ENCODE measurements around the gene PGBD4. TPM values are rescaled to one million over a fixed set of nuclear protein-coding genes. Genes with fewer than 3 reads are reported as not detected.

PGBD4 gene
- total and polyA plus RNA-seq, 4 experiments from 2014 or later: 0.37 to 4.9 (median 2.7) TPM

DNA sequence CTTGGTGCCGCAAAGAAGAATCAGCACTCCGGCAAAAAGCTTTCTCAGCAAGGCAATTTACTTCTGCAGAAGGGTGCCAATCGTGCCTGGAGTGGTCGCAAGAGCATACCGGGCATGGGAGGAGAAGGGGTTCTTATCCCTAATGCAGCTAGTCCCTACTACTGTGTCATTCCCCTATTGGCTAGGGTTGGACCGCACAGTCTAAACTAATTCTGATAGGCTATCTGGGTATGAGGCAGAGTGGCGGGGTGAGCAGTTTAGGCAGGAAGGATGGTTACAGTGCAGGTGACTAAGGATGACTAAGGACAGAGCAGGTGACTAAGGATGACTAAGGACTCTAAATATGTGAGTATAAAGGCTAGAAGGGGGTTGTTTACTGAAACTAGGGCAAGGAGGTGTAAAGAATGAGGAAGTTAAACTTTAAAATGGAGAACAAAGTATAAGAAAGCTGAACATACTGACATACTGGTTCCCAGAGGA, 52.9 kb downstream of the PGBD4 start:
- ChIA-PET POLR2A (ENCODE audit: partially characterized antibody) (no interaction called here), CTCF (ENCODE audit: partially characterized antibody) (interaction anchor here (2.0 kb wide), 1 partner anchor 55 kb away, joined by 6 read pairs; the partner anchor contains the start of gene KATNBL1)
- peaks cover 0 to 42% (median 20%) of the 10 kb centered on the region in 8 donors for H3K9me3 Mint-ChIP-seq
- H3K27ac Mint-ChIP-seq: peak overlapping the region in 2 of 7 donors; percentile 32 to 48
- no peaks in the 10 kb centered on the region for H3K27me3 ChIP-seq (ENCODE audit: insufficient read depth, low read length)
- no peak overlapping the region for H3K4me3 Mint-ChIP-seq
- H3K4me1 ChIP-seq (ENCODE audit: insufficient read depth, low read length): no peaks in the 10 kb centered on the region
- DNase-seq: no peak
- H3K9me3 ChIP-seq (ENCODE audit: control insufficient read depth in 1 of 2, low read length in 2 of 2): peaks cover 0 to 14% of the 10 kb centered on the region in 2 donors
- no peaks in the 10 kb centered on the region for H3K27me3 Mint-ChIP-seq
- intact Hi-C loops (cut with micrococcal nuclease): loop anchor here (2.0 kb wide), 1 partner anchor 18 kb away; no protein-coding TSS in a partner anchor
- peaks cover 2% of the 10 kb centered on the region for H3K36me3 ChIP-seq (ENCODE audit: insufficient read depth, low read length)
- H3K27ac ChIP-seq (ENCODE audit: low read depth, low read length): no peak overlapping the region
- H3K4me1 Mint-ChIP-seq: no peaks in the 10 kb centered on the region
- no peak overlapping the region for H3K4me3 ChIP-seq (ENCODE audit: low read length in 2 of 2)
- peaks cover 81% of the 10 kb centered on the region in 2 donors for H3K36me3 Mint-ChIP-seq

- H3K27me3 Mint-ChIP-seq: no peaks in the 10 kb centered on the region
These were observed 54.0 kb downstream of the PGBD4 start for GRCh38 chr15:34155859-34156258.

More at GRCh38 chr15:34155859-34156258, 54.0 kb downstream of the PGBD4 start:
- Mint-ChIP-seq H3K4me1 (no peaks in the 10 kb centered on the region), H3K4me3 (no peak overlapping the region), H3K27ac (no peak overlapping the region), H3K9me3 (peaks cover 0 to 49% (median 27%) of the 10 kb centered on the region in 8 donors), H3K36me3 (peaks cover 82% of the 10 kb centered on the region in 2 donors)
- POLR2A ChIA-PET (ENCODE audit: partially characterized antibody): interaction anchor here (1.1 kb wide), 1 partner anchor 42 kb away, joined by 3 read pairs; no protein-coding TSS in a partner anchor
- no peak for DNase-seq
- H3K27ac ChIP-seq (ENCODE audit: low read depth, low read length): no peak overlapping the region
- H3K4me3 ChIP-seq (ENCODE audit: low read length in 2 of 2): no peak overlapping the region
- CTCF ChIA-PET (ENCODE audit: partially characterized antibody): no interaction called here
- no peaks in the 10 kb centered on the region for H3K27me3 ChIP-seq (ENCODE audit: insufficient read depth, low read length)
- no peaks in the 10 kb centered on the region for H3K4me1 ChIP-seq (ENCODE audit: insufficient read depth, low read length)
- H3K36me3 ChIP-seq (ENCODE audit: insufficient read depth, low read length): no peaks in the 10 kb centered on the region
- peaks cover 0 to 14% of the 10 kb centered on the region in 2 donors for H3K9me3 ChIP-seq (ENCODE audit: control insufficient read depth in 1 of 2, low read length in 2 of 2)
- intact Hi-C loops (cut with micrococcal nuclease): loop anchor here (2.0 kb wide), 1 partner anchor 17 kb away; no protein-coding TSS in a partner anchor

Other genes starting within 250 kb of the PGBD4 start
- gene CHRM5, start 133.6 kb upstream of the PGBD4 start, total RNA-seq: not detected
- gene CHRM5, start 133.6 kb upstream of the PGBD4 start, polyA plus RNA-seq: under 1 TPM in 1 of 2 donors, not detected in 1; 0.06 TPM
- gene AVEN, start 62.9 kb upstream of the PGBD4 start, total RNA-seq: 1 to 10 TPM; 7.1 to 7.8 TPM
- gene AVEN, start 62.9 kb upstream of the PGBD4 start, polyA plus RNA-seq: 10 to 100 TPM; 12.0 to 12.6 TPM
- 10 to 100 TPM; 38.3 to 47.8 TPM for gene EMC7, start 221 bp upstream of the PGBD4 start, total RNA-seq
- 100 to 1,000 TPM; 115 to 167 TPM for gene EMC7, start 221 bp upstream of the PGBD4 start, polyA plus RNA-seq
- gene KATNBL1, start 108.0 kb downstream of the PGBD4 start, total RNA-seq: 10 to 100 TPM; 34.7 to 37.9 TPM
- gene KATNBL1, start 108.0 kb downstream of the PGBD4 start, polyA plus RNA-seq: 10 to 100 TPM; 36.3 to 45.8 TPM
- gene EMC4, start 122.9 kb downstream of the PGBD4 start, total RNA-seq: 10 to 100 TPM; 69.5 to 72.0 TPM
- gene EMC4, start 122.9 kb downstream of the PGBD4 start, polyA plus RNA-seq: 100 to 1,000 TPM; 172 to 231 TPM
- gene SLC12A6, start 235.7 kb downstream of the PGBD4 start, total RNA-seq: 10 to 100 TPM; 71.3 to 72.0 TPM
- gene SLC12A6, start 235.7 kb downstream of the PGBD4 start, polyA plus RNA-seq: 1 to 10 TPM; 1.8 to 8.1 TPM
- 10 to 100 TPM; 73.5 to 77.2 TPM for gene NOP10, start 241.1 kb downstream of the PGBD4 start, total RNA-seq
- gene NOP10, start 241.1 kb downstream of the PGBD4 start, polyA plus RNA-seq: 100 to 1,000 TPM; 298 to 318 TPM
- gene NUTM1, start 241.2 kb downstream of the PGBD4 start, total RNA-seq: not detected
- not detected for gene NUTM1, start 241.2 kb downstream of the PGBD4 start, polyA plus RNA-seq